SK-N-SH (cell line): Measurements from ENCODE around the gene FRMPD1.

Experiments used
- CHD2 ChIP-seq: fragments of 150-350 bp; IDR thresholded peaks from 2 replicates; pipeline ENCODE4 v1.6.1; 2018; ENCODE audit warnings: low read length; ENCODE audit not compliant: partially characterized antibody
- GATA2 ChIP-seq: sonication (generic); formaldehyde crosslinking; IDR thresholded peaks from 2 replicates; pipeline ENCODE4 v1.5.0; 2020; ENCODE audit warnings: mild to moderate bottlenecking, missing genetic modification reagents
- MEF2A ChIP-seq: IDR thresholded peaks from 2 replicates; pipeline ENCODE4 v1.4.0; 2012; ENCODE audit warnings: low read depth, borderline replicate concordance
- MXI1 ChIP-seq: IDR thresholded peaks from 2 replicates; pipeline ENCODE4 v1.6.1; 2012; ENCODE audit warnings: mild to moderate bottlenecking, low read depth, low read length, improper control_type of control experiment
- RAD21 ChIP-seq: IDR thresholded peaks from 2 replicates; pipeline ENCODE4 v1.6.1; 2012; ENCODE audit warnings: mild to moderate bottlenecking, low read length
- RCOR1 ChIP-seq: fragments of 150-350 bp; IDR thresholded peaks from 2 replicates; pipeline ENCODE4 v1.6.1; 2017; ENCODE audit warnings: antibody characterized with exemption, low read length
- REST ChIP-seq: IDR thresholded peaks from 2 replicates; pipeline ENCODE4 v1.6.1; 2012; ENCODE audit warnings: mild to moderate bottlenecking, low read depth, low read length, moderate library complexity
- SIN3A ChIP-seq: IDR thresholded peaks from 2 replicates; pipeline ENCODE4 v1.6.1; 2012; ENCODE audit warnings: low read depth, mild to moderate bottlenecking, low read length, moderate library complexity, borderline replicate concordance
- SMC3 ChIP-seq: IDR thresholded peaks from 2 replicates; pipeline ENCODE4 v1.6.1; 2012; ENCODE audit warnings: low read depth, low read length, improper control_type of control experiment
- TAF1 ChIP-seq: IDR thresholded peaks from 2 replicates; pipeline ENCODE4 v1.6.1; 2012; ENCODE audit warnings: low read depth, mild to moderate bottlenecking, low read length, moderate library complexity, borderline replicate concordance
- TF ChIP-seq, protein P1 (sequence below): fragments of 200-600 bp; sonication (generic); IDR thresholded peaks from 2 replicates; pipeline ENCODE4 v1.6.1; 2017; ENCODE audit warnings: antibody characterized with exemption, mild to moderate bottlenecking, moderate library complexity
- TF ChIP-seq, protein P2 (sequence below): IDR thresholded peaks from 2 replicates; pipeline ENCODE4; 2012

DNA sequence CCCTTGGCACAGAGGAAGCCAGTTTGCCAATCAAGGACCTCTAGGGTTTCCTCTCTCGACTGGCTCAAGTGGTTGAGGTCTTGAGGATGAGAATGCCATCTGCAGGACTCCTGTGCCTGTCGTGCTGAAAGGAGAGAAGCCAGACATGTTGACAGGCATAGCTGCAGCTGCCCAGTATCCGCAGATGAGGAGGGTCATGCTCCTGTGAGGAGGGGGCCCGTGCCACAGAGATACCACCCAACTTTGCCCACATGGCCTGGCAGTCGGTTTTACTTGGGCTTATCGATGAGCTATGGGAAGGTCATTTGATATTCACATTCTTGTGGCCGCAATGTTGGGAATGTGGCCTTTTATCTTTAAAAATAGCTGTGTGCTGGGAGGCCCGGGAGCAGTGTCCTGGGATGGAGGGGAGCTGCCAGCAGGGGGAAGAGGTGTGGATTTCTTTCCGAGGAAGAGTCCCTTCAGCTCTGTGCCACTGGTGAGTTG, 17.4 kb downstream of the FRMPD1 start:
- no peak for TF ChIP-seq TAF1
- TF ChIP-seq MXI1, result no peak
- TF ChIP-seq, protein P1, sequence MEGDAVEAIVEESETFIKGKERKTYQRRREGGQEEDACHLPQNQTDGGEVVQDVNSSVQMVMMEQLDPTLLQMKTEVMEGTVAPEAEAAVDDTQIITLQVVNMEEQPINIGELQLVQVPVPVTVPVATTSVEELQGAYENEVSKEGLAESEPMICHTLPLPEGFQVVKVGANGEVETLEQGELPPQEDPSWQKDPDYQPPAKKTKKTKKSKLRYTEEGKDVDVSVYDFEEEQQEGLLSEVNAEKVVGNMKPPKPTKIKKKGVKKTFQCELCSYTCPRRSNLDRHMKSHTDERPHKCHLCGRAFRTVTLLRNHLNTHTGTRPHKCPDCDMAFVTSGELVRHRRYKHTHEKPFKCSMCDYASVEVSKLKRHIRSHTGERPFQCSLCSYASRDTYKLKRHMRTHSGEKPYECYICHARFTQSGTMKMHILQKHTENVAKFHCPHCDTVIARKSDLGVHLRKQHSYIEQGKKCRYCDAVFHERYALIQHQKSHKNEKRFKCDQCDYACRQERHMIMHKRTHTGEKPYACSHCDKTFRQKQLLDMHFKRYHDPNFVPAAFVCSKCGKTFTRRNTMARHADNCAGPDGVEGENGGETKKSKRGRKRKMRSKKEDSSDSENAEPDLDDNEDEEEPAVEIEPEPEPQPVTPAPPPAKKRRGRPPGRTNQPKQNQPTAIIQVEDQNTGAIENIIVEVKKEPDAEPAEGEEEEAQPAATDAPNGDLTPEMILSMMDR, result no peak
- no peak for TF ChIP-seq CHD2
- no peak for TF ChIP-seq MEF2A
- no peak for TF ChIP-seq SMC3
- TF ChIP-seq SIN3A, result no peak
- TF ChIP-seq, protein P2, sequence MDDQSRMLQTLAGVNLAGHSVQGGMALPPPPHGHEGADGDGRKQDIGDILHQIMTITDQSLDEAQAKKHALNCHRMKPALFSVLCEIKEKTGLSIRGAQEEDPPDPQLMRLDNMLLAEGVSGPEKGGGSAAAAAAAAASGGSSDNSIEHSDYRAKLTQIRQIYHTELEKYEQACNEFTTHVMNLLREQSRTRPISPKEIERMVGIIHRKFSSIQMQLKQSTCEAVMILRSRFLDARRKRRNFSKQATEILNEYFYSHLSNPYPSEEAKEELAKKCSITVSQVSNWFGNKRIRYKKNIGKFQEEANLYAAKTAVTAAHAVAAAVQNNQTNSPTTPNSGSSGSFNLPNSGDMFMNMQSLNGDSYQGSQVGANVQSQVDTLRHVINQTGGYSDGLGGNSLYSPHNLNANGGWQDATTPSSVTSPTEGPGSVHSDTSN, result no peak
- no peak for TF ChIP-seq REST
- no peak for TF ChIP-seq RAD21
- no peak for TF ChIP-seq RCOR1
- no peak for TF ChIP-seq GATA2 (CRISPR knock-in tag)
